GM21515 (cell line): ENCODE results near the gene ASIC5.
"Not testable (repeated sequence)": the region's sequence is repeated elsewhere in the genome, so short reads cannot be mapped to it uniquely, and the experiment has no call there.

Source experiments
- ATAC-seq: cut with Tn5 transposase; IDR thresholded peaks from one replicate; pipeline ENCODE4 v1.9.1; 2021; ENCODE audit not compliant: unreplicated experiment

ASIC5 gene

DNA sequence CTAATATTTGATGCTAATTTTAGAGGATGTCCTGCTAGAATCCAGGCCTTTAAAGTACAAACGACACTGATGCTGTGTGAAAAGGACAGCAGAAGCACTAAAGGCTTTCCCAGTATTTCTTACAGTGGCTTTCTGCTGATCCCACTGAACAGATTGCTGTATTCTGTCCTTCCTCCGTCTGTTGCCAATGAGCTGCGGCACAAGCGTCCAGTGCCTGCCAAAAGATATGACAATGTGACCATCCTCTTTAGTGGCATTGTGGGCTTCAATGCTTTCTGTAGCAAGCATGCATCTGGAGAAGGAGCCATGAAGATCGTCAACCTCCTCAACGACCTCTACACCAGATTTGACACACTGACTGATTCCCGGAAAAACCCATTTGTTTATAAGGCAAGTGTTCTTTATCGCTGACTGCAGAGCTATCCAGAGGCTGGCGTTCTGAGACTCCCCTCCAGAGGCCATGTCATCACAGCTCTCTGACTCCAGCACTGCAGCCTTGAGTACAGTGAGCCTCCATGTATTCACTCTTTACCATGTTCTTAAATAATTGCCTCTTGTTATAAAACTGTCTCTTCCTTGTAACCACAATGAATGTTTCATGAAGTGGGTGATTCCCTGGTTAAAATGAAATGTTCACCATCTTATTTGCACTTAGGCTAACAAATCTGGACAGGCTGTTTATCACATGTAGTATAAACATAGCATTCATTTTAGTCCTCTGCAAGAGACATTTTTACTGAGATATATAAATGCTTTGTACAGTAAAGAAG is 63.7 kb downstream of the ASIC5 start:
- ATAC-seq = no peak

DNA sequence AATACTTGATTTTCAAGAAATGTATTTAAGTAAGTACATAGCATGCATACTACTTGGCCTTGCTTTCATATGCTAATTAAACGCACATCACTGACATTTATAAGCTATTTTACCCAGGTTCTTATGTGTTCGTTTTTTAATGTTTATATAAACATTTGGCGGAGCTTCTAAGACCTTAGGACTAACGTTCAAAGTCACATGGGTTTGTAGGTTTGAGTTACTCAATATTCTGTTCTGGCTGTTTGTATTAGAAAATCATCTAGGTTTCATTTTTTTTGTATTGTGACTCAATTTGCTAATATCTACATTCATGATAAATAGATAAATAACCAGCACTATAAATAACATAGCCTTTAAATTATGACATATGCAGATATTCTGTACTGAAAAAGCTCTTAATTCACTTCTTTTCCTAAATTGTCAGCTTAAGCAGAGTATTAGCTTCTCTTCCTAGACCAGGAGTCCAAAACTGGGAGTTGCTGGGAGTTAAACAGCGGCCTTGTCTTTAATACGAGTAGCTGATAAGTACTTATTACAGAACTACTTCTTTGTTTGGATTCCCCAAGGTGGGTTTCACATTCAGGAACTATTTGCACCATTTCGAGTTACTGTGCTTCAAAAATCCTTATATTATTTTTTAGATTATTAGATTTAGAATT is 65.3 kb downstream of the ASIC5 start:
- ATAC-seq = no peak

DNA sequence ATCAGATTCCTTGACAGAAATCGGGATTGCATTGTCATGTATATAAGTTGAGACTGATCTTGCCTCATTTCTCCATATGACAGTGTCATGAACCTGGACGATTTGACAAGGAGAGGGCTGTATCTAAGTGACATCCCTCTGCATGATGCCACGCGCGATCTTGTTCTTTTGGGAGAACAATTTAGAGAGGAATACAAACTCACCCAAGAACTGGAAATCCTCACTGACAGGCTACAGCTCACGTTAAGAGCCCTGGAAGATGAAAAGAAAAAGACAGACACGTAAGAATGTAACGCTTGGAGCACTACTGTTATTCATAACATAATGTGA is 66.3 kb downstream of the ASIC5 start:
- ATAC-seq = no peak

DNA sequence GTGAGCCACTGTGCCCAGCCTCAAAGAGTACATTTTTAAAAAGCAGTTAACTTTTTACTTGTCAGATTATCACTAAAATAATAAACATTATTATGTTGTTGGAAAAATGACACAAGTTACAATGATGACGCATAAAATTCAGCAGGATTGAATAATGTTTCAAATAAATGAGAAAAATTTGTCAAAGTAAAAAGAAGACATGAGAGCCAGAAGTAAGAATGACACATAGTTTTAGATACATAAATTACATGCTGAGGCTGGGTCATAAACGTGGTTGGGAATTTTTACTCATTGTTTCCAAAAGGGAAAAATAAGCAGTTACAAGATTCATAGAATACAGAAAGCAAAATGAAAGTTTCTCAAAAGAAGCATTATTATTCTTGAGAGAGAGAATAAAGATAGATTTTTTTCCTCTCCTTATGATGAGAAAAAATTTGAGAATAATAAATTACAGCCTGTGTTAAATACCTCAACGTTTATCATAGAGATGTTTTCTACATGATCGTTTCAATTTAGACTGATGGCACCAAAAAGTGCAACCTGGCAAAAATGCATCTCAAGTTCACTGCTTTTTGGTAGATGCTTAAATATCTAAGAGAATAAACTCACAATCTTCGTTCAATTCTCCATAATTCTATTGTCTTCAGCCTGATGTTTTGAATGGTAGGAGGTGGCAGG is 66.8 kb downstream of the ASIC5 start:
- ATAC-seq = no peak

DNA sequence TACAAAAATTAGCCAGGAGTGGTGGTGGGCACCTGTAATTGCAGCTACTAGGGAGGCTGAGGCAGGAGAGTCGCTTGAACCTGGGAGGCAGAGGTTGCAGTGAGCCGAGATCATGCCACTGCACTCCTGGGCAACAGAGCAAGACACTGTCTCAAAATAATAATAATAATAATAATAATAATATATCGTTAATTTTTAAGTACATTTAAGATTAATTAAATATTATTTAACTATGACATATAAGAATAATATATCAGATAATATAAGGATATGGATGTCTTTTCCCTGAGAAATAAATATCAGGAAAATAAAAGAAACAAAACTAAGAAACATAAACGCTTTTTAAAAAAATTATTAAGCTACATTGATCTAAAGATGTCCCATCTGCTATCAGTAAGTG is 68.5 kb downstream of the ASIC5 start:
- not testable (repeated sequence) for ATAC-seq

DNA sequence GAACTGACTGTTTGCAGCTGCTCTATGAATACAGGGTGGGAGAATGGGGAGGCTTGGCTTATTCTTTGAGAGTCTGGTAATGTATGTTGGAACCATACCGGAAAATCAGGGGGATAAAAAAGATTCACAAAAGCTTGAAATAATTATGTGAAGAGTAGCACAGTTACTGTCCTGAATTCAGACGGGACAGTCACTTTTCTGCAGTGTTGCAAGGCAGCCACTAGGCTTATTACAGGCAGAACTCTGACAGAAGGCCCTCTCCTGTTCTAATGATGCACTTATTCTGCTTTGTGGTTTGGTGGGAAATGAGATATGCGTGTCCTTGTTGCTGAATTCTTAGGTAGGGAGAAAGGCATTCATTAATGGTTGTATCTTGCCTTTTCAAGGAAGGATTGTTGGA is 70.1 kb downstream of the ASIC5 start:
- ATAC-seq = peak; percentile 90

DNA sequence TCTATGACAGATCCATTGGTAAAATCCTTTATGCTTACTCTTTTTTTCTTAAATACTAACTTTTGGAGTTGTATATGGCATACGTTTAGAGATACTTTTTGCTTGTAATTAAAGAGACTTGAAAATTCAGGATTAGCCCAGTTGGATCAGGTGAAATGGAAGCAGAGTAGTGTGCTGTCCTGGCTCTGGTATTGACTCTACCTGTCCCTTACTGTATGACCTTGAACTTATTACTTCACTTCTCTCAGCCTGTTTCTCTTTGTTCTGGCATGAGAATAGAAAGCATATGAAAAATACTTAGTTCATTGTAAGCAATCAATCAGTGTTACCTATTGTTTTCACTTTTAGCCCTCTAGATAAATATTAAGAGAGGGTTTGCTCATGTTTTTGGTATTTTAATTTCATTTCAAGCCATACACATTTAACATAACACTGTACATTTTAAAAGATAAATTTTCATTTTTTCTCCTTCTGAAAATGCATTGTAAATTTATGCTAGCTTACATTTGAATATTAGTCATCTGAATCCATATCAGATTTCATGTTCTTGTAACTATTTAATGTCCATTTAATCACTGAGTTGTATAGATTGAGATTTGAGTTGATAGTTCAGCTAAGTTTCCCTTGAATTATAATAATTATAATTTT is 71.4 kb downstream of the ASIC5 start:
- ATAC-seq = no peak

DNA sequence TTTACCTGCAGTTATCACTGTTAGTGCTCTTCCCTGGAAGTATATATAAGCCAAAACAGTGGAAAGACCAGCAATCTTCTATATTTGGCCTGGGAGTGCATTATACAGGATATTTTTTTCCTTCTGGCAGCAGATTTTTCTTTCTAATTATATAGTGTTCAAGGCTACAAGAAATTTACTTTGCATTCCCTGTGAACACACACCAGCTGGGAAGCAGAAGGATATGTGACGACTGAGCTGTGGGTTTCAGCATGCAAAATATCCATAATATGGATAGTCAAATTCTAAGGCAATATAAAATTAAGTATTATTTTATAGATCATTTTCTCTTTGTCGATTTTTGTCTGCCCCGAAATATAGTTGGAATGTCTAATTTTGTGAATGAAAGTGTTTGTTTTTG is 76.1 kb downstream of the ASIC5 start:
- ATAC-seq = no peak

DNA sequence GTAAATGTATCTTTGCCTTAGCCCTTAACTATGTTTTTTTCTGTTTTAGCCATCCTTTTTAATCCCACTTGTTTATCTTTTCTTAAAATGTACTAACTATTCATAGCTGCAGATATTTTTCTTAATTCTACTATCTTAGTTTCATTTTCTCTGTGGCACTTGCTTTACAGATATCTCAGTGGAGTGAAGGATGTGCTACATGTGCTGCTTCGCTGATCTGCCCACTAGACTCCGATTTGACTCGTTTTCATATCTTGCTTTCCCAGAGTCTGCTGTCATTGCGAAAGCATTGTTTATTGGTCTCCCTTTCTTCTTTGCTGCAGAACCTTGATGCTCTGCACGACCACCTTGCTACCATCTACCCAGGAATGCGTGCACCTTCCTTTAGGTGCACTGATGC is 76.7 kb downstream of the ASIC5 start:
- no peak for ATAC-seq

DNA sequence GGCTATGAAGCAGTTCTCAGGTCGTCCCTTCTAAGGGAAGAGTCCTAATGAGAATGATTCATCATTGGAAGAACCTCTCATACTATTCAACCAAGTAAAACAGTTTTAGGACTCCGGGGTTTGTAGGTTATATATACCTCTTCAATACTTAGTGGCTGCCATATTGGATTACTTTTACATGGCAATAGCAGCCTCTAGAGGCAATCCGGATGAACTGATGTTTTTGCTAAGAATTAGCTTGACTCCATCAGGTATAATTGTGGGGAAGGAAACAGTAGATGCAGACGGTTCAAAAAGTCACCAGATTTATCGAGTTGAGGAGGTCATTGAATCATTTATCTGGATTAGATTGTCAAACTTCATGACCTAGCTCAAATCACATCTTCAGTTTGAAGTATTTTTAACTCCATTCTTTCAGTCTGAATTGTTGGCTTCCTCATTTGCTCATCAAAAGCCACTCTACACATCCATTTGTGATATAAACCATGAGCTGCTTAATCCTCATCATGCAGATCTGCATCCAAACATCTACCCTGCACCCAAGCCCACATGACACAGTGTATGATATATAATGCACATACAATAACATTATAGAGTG is 78.9 kb downstream of the ASIC5 start:
- ATAC-seq = peak; percentile 98

DNA sequence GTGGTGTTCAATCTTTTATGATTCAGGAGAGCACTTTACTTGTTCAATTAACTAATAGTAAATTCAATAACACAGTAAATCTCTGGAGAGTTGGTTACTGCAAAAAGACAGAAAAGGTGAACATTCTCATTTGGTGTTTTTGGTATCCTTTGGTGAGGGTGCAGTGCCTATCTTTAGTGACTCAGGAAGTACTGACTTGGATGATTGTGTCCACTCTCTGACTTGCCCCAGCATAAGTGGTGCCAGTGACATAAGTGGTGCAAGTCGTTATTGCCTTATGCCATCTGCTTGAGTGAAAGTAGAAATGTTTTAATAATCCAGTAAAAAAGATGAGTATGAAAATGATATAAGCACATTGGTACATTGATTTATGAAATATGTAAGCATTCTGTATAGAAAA is 80.2 kb downstream of the ASIC5 start:
- no peak for ATAC-seq

DNA sequence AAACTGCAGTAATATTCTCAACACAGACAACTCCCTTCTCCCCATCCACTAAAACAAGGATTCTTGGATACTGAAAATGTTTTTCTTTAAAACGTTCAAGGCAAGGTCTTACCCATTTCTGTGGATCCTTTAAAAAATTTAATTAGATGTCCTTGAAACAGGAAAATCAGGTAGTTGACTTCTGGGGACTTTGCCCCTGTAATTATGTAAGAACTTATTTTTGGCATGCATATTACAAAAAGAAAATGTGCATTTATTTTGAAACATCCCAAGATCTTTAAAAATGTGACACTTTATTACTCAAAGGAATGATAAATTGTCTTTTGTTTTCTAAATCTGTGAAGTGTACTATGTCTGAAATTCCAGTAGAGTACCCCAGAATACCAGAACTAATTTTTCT is 81.4 kb downstream of the ASIC5 start:
- ATAC-seq = no peak

DNA sequence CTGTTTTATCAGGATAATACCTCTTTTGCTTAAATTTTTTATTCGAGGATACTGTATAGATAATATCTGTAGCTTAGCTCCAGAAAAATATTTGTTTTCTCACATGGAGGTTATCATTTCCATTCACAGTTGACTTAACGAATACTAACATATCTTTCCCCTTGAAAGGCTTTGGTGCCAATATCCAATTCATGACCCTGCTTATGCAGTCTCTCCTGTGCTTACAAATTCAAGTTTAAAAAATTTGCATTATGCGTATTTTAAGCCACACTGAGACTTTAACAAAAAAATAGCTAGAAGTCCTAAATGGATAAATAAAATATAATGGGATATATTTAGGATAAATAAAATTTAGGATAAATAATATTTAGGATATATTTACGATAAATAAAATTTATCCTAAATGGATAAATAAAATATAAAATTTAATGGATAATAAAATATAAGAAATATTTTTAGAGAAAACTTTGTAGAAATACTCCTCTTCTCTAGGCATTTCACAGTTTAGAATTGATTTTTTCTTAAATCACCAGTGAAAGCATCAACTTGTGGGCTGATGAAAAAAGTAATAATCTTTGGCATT is 84.7 kb downstream of the ASIC5 start:
- ATAC-seq = no peak

DNA sequence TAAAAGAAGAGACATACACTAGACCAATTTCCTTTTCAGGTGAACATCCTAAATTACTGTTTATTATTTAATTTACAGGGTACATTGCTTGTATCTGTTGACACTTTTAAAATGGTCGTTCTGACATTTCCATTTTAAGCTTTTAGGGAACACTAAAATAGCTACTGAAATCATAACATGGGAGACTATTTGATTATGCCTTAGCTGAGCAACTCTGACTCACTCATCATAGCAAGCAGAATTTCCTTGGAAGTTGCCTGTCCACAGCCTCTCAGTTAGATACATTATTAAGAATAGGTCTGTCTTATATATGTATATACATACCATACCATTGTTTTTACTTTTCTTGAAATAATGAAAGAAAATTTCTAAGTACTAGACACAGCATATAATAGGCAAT is 85.3 kb downstream of the ASIC5 start:
- no peak for ATAC-seq
